ENCODE data around the gene WDR37.

GRCh38 chr10:1102831-1103230, 46.6 kb downstream of the WDR37 start:
- TF ChIP-seq POLR2AphosphoS5 (IDR thresholded peaks at IDR 0.05; ENCODE audit: low read depth, low read length) (no peak), POLR2A (IDR thresholded peaks at IDR 0.05; ENCODE audit: low read depth, low read length) (no peak)
